Epithelial cell of proximal tubule (primary cell): ENCODE results near the gene KLF13. TPM values are rescaled to one million over a fixed set of nuclear protein-coding genes. Genes with fewer than 3 reads are reported as not detected.
"Not testable (repeated sequence)": the region's sequence is repeated elsewhere in the genome, so short reads cannot be mapped to it uniquely, and the experiment has no call there.

ENCODE experiments used
- DNase-seq: peaks from one replicate; pipeline ENCODE4 v3.0.0-alpha.2; 2011; ENCODE audit warnings: low read depth
- H3K4me3 ChIP-seq: 2 replicates; pipeline ENCODE4 v1.5.1; 2011; ENCODE audit warnings: low read depth, mild to moderate bottlenecking, low read length
- CTCF ChIP-seq: conservative IDR thresholded peaks from 2 replicates; pipeline ENCODE4 v1.5.1; 2012; ENCODE audit warnings: low read depth, mild to moderate bottlenecking, low read length
- total RNA-seq: library from RNA; depleted of rRNA; stranded (reverse); fragments of >200 nt; gene quantifications from 2 replicates; pipeline ENCODE4 v1.2.3, GENCODE V29; 2015

The KLF13 gene
- total RNA-seq, 1 donor from 2014 or later = 66.2 TPM

GRCh38 chr15:31347981-31348803, 21.6 kb downstream of the KLF13 start:
- no peak for TF ChIP-seq CTCF
- H3K4me3 ChIP-seq = no peak overlapping the region

GRCh38 chr15:31349233-31350141, 22.9 kb downstream of the KLF13 start:
- no peak for TF ChIP-seq CTCF
- no peak overlapping the region for H3K4me3 ChIP-seq
- DNase-seq = no peak

More at GRCh38 chr15:31347981-31348803, 21.6 kb downstream of the KLF13 start:
- no peak for DNase-seq

DNA sequence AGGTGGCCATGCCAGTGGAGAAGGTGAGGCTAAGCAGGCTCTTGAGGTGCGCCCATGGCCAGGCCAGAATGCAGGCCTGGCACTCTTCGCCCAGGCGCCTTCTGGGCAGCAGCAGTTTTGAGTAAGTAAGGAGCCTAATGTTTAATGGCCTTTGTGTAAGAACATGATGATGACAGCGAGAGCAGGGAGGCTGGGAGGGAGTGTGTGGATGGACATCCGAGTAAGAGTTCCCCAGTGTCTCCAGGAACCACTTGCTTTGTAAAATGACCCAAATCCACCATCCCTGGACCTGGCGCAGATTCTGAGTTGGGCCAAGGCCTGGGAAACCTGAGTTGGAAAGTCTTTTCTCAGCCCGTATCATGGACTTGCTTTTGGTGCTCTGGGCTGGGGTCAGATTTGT, 24.1 kb downstream of the KLF13 start:
- TF ChIP-seq CTCF = no peak
- no peak overlapping the region for H3K4me3 ChIP-seq
- DNase-seq = no peak

GRCh38 chr15:31352339-31352751, 25.7 kb downstream of the KLF13 start:
- H3K4me3 ChIP-seq = no peak overlapping the region
- no peak for DNase-seq
- TF ChIP-seq CTCF = no peak

- no peak for TF ChIP-seq CTCF
- H3K4me3 ChIP-seq = no peak overlapping the region
- no peak for DNase-seq
Observed at GRCh38 chr15:31352911-31353811, 26.5 kb downstream of the KLF13 start.

- DNase-seq = no peak
- no peak for TF ChIP-seq CTCF
- no peak overlapping the region for H3K4me3 ChIP-seq
Observed at GRCh38 chr15:31353931-31354330, 27.3 kb downstream of the KLF13 start.

GRCh38 chr15:31356097-31356496, 29.5 kb downstream of the KLF13 start:
- not testable (repeated sequence) for DNase-seq, H3K4me3 ChIP-seq
